Immature natural killer cell (primary cell): ENCODE data around the gene DCDC2C. TPM values are rescaled to one million over a fixed set of nuclear protein-coding genes. Genes with fewer than 3 reads are reported as not detected.

Source experiments
- DNase-seq, 3 donors: peaks; one replicate each; pipeline ENCODE4 v3.0.0; 2022; ENCODE audit warnings: mixed read lengths in 1 of 3
- H3K27ac Mint-ChIP-seq, 6 donors: one replicate each; pipeline ENCODE4 v1.8.0; 2020; ENCODE audit warnings: mixed read lengths in 6 of 6, mild to moderate bottlenecking in 5 of 6, inconsistent platforms in 4 of 6, moderate library complexity in 3 of 6
- H3K27me3 Mint-ChIP-seq, 3 donors: one replicate each; pipeline ENCODE4 v1.8.0; 2020 to 2021; ENCODE audit warnings: low read depth in 3 of 3, mild to moderate bottlenecking in 3 of 3, mixed read lengths in 3 of 3, moderate library complexity in 3 of 3, inconsistent platforms in 1 of 3
- H3K36me3 Mint-ChIP-seq, 3 donors: one replicate each; pipeline ENCODE4 v1.8.0; 2020; ENCODE audit warnings: mixed read lengths in 3 of 3, inconsistent platforms in 2 of 3, mild to moderate bottlenecking in 2 of 3
- H3K4me1 Mint-ChIP-seq, 2 donors: one replicate each; pipeline ENCODE4 v1.8.0; 2020; ENCODE audit warnings: inconsistent platforms in 2 of 2, mild to moderate bottlenecking in 2 of 2, mixed read lengths in 2 of 2, moderate library complexity in 1 of 2
- H3K4me3 Mint-ChIP-seq, 5 donors: one replicate each; pipeline ENCODE4 v1.8.0; 2020; ENCODE audit warnings: mild to moderate bottlenecking in 5 of 5, mixed read lengths in 5 of 5, inconsistent platforms in 3 of 5, moderate library complexity in 3 of 5
- H3K9me3 Mint-ChIP-seq, 6 donors: one replicate each; pipeline ENCODE4 v1.8.0; 2020; ENCODE audit warnings: mild to moderate bottlenecking in 6 of 6, mixed read lengths in 6 of 6, inconsistent platforms in 4 of 6, moderate library complexity in 3 of 6
- polyA plus RNA-seq, 3 donors: library from polyadenylated mRNA; unstranded; fragments of 300-500 nt; fragmentation: Illumina TruSeq; gene quantifications; one replicate each; pipeline ENCODE4 v1.2.3, GENCODE V29; 2021

DCDC2C gene
- polyA plus RNA-seq, 3 donors from 2014 or later, result not detected

DNA sequence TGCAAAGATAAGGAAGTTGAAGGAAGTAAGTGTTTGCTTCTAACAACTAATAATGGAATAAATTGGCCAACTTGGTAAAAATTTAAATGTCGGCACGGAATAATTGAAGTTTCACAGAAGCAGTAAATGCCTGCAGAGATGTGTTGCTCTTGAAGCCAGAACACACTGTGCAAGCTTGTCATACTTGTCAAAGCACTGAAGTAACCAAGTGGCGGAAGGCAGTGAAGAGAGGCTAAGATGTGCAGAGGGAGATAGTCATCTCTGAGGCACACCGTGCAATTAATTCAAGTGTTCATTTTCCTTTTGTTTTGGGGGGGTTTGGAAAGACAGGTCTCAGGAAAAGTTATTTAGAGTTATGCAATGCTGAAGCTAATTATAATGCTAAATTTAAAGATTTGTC, 5.2 kb downstream of the DCDC2C start:
- H3K27me3 Mint-ChIP-seq, result peaks cover 7 to 18% (median 12%) of the 10 kb centered on the region in 3 donors
- no peak overlapping the region for H3K4me3 Mint-ChIP-seq

DNA sequence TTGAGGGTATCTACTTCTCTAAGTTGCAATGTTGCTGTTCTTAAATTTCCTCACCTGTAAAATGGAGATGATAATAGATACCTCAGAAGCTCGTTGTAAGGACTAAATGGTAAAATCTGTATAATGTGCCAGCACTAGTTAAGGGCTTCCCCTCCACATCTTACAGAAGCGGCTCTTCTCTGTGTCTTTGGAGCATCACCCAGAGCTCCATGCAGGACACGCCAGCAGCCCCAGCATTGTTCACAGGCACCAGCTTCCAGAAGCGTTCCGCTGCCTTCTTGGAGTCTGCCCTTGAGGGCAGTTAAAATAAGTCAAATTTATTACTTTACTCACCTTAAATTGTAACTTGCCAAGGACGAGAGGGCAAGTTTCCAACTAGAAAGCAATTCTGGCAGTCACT, 5.8 kb downstream of the DCDC2C start:
- H3K4me1 Mint-ChIP-seq, result peaks cover 2 to 6% of the 10 kb centered on the region in 2 donors
- peaks cover 7 to 18% (median 12%) of the 10 kb centered on the region in 3 donors for H3K27me3 Mint-ChIP-seq
- no peak overlapping the region for H3K27ac Mint-ChIP-seq
- H3K4me3 Mint-ChIP-seq, result no peak overlapping the region
- H3K9me3 Mint-ChIP-seq, result peaks cover 0 to 4% (median 0%) of the 10 kb centered on the region in 6 donors
- H3K36me3 Mint-ChIP-seq, result peaks cover 0 to 4% (median 0%) of the 10 kb centered on the region in 3 donors
- DNase-seq, result no peak

More for the DNA sequence above, 5.2 kb downstream of the DCDC2C start:
- DNase-seq, result no peak
- Mint-ChIP-seq H3K27ac (no peak overlapping the region), H3K4me1 (peaks cover 2 to 6% of the 10 kb centered on the region in 2 donors), H3K36me3 (peaks cover 0 to 4% (median 0%) of the 10 kb centered on the region in 3 donors), H3K9me3 (peaks cover 0 to 4% (median 0%) of the 10 kb centered on the region in 6 donors)

DNA sequence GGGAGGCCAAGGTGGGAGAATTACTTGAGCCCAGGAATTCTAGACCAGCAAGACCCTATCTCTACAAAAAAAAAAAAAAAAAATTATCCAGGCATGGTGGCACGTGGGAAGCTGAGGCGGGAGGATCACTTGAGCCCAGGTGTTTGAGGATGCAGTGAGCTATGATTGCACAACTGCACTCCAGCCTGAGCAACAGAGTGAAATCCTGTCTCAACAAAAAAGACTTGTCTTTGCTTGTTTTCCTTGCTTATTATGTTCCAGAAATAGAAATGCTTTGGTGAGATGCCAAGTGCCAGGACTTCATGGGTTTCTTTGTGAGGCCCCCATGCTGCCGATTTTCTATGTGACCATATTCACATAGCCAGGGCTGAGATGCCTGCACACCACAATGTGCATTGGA, 9.0 kb downstream of the DCDC2C start:
- Mint-ChIP-seq H3K36me3 (no peaks in the 10 kb centered on the region), H3K27ac (no peak overlapping the region), H3K4me1 (no peaks in the 10 kb centered on the region), H3K9me3 (no peaks in the 10 kb centered on the region), H3K4me3 (no peak overlapping the region), H3K27me3 (peaks cover 0 to 6% (median 2%) of the 10 kb centered on the region in 3 donors)
- DNase-seq, result no peak

GRCh38 chr2:3712831-3713503, 9.6 kb downstream of the DCDC2C start:
- Mint-ChIP-seq H3K27ac (no peak overlapping the region), H3K27me3 (peaks cover 0 to 6% (median 2%) of the 10 kb centered on the region in 3 donors), H3K4me1 (no peaks in the 10 kb centered on the region), H3K4me3 (no peak overlapping the region), H3K36me3 (no peaks in the 10 kb centered on the region), H3K9me3 (no peaks in the 10 kb centered on the region)
- DNase-seq, result no peak

DNA sequence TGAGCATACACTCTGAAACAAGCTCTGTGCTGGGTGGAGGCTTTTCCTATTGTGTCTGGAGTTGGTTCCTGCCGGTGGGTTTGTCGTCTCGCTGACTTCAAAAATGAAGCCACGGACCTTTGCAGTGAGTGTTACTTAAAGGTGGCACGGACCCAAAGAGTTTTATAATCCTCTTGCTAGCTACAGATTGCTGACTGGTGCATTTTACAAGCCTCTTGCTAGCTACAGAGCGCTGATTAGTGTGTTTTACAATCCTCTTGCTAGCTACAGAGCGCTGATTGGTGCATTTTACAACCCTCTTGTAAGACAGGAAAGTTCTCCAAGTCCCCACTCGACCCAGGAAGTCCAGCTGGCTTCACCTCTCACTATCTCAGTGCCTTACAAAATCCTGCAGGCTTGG, 15.3 kb downstream of the DCDC2C start:
- Mint-ChIP-seq H3K9me3 (no peaks in the 10 kb centered on the region), H3K27me3 (peaks cover 0 to 7% (median 3%) of the 10 kb centered on the region in 3 donors), H3K4me3 (no peak overlapping the region), H3K27ac (no peak overlapping the region), H3K36me3 (no peaks in the 10 kb centered on the region), H3K4me1 (no peaks in the 10 kb centered on the region)
- DNase-seq, result no peak

- no peak overlapping the region for H3K27ac Mint-ChIP-seq
- H3K4me3 Mint-ChIP-seq, result no peak overlapping the region
- H3K9me3 Mint-ChIP-seq, result no peaks in the 10 kb centered on the region
- no peak for DNase-seq
- H3K27me3 Mint-ChIP-seq, result peaks cover 0 to 13% (median 8%) of the 10 kb centered on the region in 3 donors
- H3K4me1 Mint-ChIP-seq, result no peaks in the 10 kb centered on the region
- H3K36me3 Mint-ChIP-seq, result no peaks in the 10 kb centered on the region
These were observed 21.6 kb downstream of the DCDC2C start for GRCh38 chr2:3725002-3725401.

DNA sequence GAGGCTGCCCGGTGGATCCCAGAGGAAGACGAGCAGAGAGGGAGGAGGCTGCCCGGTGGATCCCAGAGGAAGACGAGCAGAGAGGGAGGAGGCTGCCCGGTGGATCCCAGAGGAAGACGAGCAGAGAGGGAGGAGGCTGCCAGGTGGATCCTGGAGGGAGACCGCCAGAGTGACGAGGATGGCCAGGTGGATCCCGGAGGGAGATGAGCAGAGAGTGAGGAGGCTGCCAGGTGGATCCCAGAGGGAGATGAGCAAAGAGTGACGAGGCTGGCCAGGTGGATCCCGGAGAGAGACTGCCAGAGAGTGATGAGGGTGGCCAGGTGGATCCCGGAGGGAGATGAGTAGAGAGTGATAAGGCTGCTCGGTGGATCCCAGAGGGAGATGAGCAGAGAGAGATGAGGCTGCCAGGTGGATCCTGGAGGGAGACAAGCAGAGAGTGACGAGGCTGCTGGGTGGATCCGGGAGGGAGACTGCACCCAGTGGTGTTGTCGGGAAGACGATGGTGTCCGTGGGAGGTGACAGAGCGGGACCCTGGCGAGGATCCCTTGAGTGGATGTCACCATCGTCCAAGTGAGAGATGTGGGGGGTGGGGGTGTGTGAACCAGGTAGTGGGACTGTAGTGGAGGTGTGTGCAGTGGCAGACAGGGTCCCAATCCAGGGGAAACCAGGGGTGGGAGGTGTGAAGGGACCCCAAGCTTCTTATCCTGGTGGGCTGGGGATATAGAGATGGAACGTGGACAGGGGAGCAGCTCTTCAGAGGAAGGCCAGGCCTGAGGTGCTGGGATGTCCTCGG, 22.3 kb downstream of the DCDC2C start:
- no peak overlapping the region for H3K27ac Mint-ChIP-seq
- no peaks in the 10 kb centered on the region for H3K4me1 Mint-ChIP-seq
- H3K36me3 Mint-ChIP-seq, result no peaks in the 10 kb centered on the region
- no peak overlapping the region for H3K4me3 Mint-ChIP-seq
- H3K9me3 Mint-ChIP-seq, result no peaks in the 10 kb centered on the region
- peaks cover 0 to 13% (median 8%) of the 10 kb centered on the region in 3 donors for H3K27me3 Mint-ChIP-seq
- DNase-seq, result no peak

- H3K27me3 Mint-ChIP-seq, result peaks cover 0 to 12% (median 8%) of the 10 kb centered on the region in 3 donors
- H3K36me3 Mint-ChIP-seq, result no peaks in the 10 kb centered on the region
- no peak overlapping the region for H3K4me3 Mint-ChIP-seq
- no peak for DNase-seq
- no peaks in the 10 kb centered on the region for H3K9me3 Mint-ChIP-seq
- no peak overlapping the region for H3K27ac Mint-ChIP-seq
- no peaks in the 10 kb centered on the region for H3K4me1 Mint-ChIP-seq
These were observed 23.1 kb downstream of the DCDC2C start for GRCh38 chr2:3726511-3726910.

DNA sequence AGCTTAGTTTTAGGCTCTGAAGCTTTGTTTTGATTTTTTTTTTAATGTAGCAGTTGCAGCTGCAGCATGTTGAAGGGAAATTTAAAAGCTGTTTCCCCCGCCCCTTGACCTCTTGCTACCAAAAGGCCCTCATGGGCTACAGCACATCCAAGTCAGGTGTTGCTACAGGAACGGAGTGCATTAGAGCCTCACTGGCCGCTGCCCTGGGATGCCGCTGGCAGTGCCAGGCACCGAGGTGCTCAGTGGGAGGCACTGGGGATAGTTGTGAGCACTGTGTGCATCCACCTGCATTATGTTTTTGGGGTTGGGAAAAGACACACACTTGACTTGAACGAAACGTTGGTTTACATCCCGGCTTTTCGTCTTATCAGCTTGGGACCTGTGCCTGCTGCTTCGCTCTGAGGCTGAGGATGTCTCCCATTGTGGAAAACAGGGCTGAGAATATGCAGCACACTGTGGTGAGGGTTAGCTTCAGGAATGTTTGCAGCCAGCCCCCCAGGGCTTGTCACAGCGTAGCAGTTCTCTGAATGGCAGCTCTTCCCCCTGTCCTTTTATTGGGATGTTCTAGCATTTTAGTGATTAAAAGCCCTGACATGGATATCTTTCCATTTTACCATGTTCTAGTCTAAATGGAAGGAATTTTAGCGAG, 24.1 kb downstream of the DCDC2C start:
- Mint-ChIP-seq H3K4me3 (no peak overlapping the region), H3K36me3 (no peaks in the 10 kb centered on the region), H3K4me1 (no peaks in the 10 kb centered on the region), H3K27me3 (peaks cover 0 to 12% (median 6%) of the 10 kb centered on the region in 3 donors), H3K9me3 (no peaks in the 10 kb centered on the region), H3K27ac (no peak overlapping the region)
- DNase-seq, result no peak

DNA sequence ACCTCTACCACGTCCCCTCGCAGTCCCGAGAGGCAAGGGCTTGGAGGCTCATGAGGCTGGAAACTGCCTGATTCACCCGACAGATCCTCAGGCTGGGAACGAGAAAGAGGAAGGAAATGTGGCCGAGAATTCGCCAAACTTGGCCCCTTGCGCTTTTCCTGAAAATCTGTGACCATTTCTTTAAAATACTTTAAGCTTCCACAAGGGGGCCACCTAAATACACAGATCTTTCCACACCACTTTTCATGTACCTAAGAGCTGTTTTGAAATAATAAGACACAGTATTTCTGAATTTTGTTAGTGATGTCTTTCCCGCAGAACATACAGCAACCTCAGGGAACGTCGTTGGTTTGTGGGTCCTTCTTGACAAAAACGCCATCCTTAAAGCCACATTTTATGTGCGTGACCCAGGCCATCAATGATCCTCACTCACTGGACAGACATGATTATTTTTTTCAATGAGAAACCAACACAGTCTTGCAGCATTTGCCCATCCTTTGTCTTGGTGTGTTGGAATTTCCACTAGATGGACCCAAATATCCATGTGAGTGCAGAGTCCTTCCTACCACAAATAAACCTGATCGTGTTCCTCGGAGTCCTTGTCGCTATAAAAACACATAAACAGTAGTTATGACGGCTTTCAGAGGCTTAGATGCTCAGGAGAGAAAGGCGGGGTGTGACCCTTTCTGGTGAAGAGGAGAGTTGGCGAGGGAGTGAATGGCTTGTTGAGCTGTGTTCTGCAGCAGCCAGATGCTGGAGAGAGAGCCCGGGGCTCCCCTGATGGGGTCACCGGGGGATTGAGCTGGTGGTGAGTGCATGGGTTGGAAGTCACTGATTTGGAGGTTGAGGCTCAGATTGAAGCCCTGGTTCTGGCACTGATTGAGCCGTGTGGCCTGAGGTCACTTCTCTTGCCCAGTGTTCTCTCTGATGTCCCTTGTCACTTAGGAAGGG, 25.0 kb downstream of the DCDC2C start:
- H3K9me3 Mint-ChIP-seq, result no peaks in the 10 kb centered on the region
- no peaks in the 10 kb centered on the region for H3K4me1 Mint-ChIP-seq
- no peaks in the 10 kb centered on the region for H3K36me3 Mint-ChIP-seq
- no peak overlapping the region for H3K27ac Mint-ChIP-seq
- H3K4me3 Mint-ChIP-seq, result no peak overlapping the region
- H3K27me3 Mint-ChIP-seq, result peaks cover 0 to 12% (median 6%) of the 10 kb centered on the region in 3 donors
- no peak for DNase-seq

- H3K27ac Mint-ChIP-seq, result no peak overlapping the region
- DNase-seq, result no peak
- no peaks in the 10 kb centered on the region for H3K36me3 Mint-ChIP-seq
- no peak overlapping the region for H3K4me3 Mint-ChIP-seq
- H3K4me1 Mint-ChIP-seq, result no peaks in the 10 kb centered on the region
- H3K27me3 Mint-ChIP-seq, result peaks cover 1 to 12% (median 3%) of the 10 kb centered on the region in 3 donors
- H3K9me3 Mint-ChIP-seq, result no peaks in the 10 kb centered on the region
These were observed 25.7 kb downstream of the DCDC2C start for GRCh38 chr2:3729055-3729448.

DNA sequence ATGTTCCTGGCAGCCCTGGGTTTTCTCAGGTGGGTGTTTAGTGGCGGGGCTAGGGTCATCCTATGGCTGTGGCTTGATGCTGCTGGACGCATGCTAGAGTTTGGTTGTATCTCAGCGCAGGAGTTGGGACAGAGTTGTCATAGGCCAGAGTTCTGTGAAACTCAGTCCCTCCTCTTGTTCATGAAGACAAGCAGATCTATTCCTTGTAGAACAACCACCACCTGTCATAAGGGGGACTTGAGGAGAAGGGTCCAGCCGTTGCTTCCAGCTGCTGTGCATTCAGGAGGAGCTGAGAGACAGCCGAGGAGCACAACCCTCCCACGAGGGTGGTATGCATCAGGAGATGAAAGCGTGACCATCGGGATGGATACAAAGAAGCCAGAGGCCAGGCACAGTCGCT, 26.4 kb downstream of the DCDC2C start:
- no peak overlapping the region for H3K27ac Mint-ChIP-seq
- H3K4me3 Mint-ChIP-seq, result no peak overlapping the region
- H3K4me1 Mint-ChIP-seq, result no peaks in the 10 kb centered on the region
- no peaks in the 10 kb centered on the region for H3K9me3 Mint-ChIP-seq
- DNase-seq, result no peak
- H3K36me3 Mint-ChIP-seq, result no peaks in the 10 kb centered on the region
- peaks cover 2 to 12% (median 3%) of the 10 kb centered on the region in 3 donors for H3K27me3 Mint-ChIP-seq

GRCh38 chr2:3730646-3731045, 27.3 kb downstream of the DCDC2C start:
- Mint-ChIP-seq H3K27me3 (peaks cover 0 to 10% (median 2%) of the 10 kb centered on the region in 3 donors), H3K4me1 (no peaks in the 10 kb centered on the region), H3K9me3 (no peaks in the 10 kb centered on the region), H3K4me3 (no peak overlapping the region), H3K36me3 (no peaks in the 10 kb centered on the region), H3K27ac (no peak overlapping the region)
- DNase-seq, result no peak
